WTC11 (cell line): ENCODE data around the gene SLC35A3.

Experiments
- AR ChIP-seq: fragments of 250-450 bp; sonication (Bioruptor Pico); IDR thresholded peaks from 2 replicates; pipeline ENCODE4 v1.9.0; 2021; ENCODE audit warnings: mild to moderate bottlenecking
- CREB1 ChIP-seq: sonication (generic); formaldehyde crosslinking; IDR thresholded peaks from 2 replicates; pipeline ENCODE4 v1.8.0; 2023; ENCODE audit warnings: mild to moderate bottlenecking, missing genetic modification reagents
- E2F4 ChIP-seq: sonication (generic); formaldehyde crosslinking; IDR thresholded peaks from 2 replicates; pipeline ENCODE4 v1.8.1; 2022; ENCODE audit warnings: low read depth, mild to moderate bottlenecking, moderate library complexity, missing genetic modification reagents, borderline replicate concordance
- ETV6 ChIP-seq: sonication (generic); formaldehyde crosslinking; IDR thresholded peaks from 2 replicates; pipeline ENCODE4 v1.8.1; 2022; ENCODE audit warnings: mild to moderate bottlenecking, missing genetic modification reagents
- HMGXB4 ChIP-seq: sonication (generic); formaldehyde crosslinking; IDR thresholded peaks from 2 replicates; pipeline ENCODE4 v1.8.1; 2023; ENCODE audit warnings: mild to moderate bottlenecking, moderate library complexity, missing genetic modification reagents
- IRF1 ChIP-seq: sonication (generic); formaldehyde crosslinking; IDR thresholded peaks from 2 replicates; pipeline ENCODE4 v1.8.0; 2023; ENCODE audit warnings: missing genetic modification reagents
- IRF2 ChIP-seq: sonication (generic); formaldehyde crosslinking; IDR thresholded peaks from 2 replicates; pipeline ENCODE4 v1.8.0; 2022; ENCODE audit warnings: low read depth, missing genetic modification reagents, borderline replicate concordance
- MLX ChIP-seq: sonication (generic); formaldehyde crosslinking; IDR thresholded peaks from 2 replicates; pipeline ENCODE4 v1.8.1; 2023; ENCODE audit warnings: mild to moderate bottlenecking, missing genetic modification reagents, moderate library complexity
- ZNF219 ChIP-seq: sonication (generic); formaldehyde crosslinking; IDR thresholded peaks from 2 replicates; pipeline ENCODE4 v1.8.0; 2023; ENCODE audit warnings: missing genetic modification reagents, mild to moderate bottlenecking, borderline replicate concordance
- ZNF232 ChIP-seq: sonication (generic); formaldehyde crosslinking; IDR thresholded peaks from 2 replicates; pipeline ENCODE4 v1.8.0; 2022; ENCODE audit warnings: mild to moderate bottlenecking, missing genetic modification reagents
- TF ChIP-seq, protein P1 (sequence below): fragments of 200-600 bp; IDR thresholded peaks from 2 replicates; pipeline ENCODE4 v1.8.0; 2022; ENCODE audit warnings: antibody characterized with exemption

DNA sequence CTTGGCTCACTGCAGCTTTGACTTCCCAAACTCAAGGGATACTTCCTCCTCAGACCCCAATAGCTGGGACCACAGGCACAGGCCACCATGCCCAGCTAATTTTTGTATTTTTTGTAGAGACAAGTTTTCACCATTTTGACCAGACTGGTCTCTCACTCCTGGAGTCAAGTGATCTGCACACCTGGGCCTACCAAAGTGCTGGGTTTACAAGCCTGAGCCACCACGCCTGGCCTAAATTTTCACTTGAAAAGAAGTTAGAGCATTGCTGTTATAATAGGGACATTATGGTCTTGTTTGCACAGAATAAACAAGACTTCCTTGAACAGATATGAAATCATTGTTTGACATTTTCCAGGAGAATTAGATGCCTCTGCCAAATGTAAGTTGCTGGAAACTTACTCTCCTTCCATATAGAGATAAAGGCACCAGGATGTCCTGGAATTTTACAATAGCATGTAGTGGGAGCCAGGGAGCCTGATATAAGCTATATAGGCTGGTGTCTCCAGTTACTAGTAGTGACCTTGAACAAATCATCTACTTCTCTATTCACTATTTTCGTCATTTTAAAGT is 16.9 kb downstream of the SLC35A3 start:
- TF ChIP-seq, protein P1, sequence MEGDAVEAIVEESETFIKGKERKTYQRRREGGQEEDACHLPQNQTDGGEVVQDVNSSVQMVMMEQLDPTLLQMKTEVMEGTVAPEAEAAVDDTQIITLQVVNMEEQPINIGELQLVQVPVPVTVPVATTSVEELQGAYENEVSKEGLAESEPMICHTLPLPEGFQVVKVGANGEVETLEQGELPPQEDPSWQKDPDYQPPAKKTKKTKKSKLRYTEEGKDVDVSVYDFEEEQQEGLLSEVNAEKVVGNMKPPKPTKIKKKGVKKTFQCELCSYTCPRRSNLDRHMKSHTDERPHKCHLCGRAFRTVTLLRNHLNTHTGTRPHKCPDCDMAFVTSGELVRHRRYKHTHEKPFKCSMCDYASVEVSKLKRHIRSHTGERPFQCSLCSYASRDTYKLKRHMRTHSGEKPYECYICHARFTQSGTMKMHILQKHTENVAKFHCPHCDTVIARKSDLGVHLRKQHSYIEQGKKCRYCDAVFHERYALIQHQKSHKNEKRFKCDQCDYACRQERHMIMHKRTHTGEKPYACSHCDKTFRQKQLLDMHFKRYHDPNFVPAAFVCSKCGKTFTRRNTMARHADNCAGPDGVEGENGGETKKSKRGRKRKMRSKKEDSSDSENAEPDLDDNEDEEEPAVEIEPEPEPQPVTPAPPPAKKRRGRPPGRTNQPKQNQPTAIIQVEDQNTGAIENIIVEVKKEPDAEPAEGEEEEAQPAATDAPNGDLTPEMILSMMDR, result no peak
- TF ChIP-seq IRF1 (CRISPR knock-in tag) (no peak), IRF2 (CRISPR knock-in tag) (no peak), CREB1 (CRISPR knock-in tag) (no peak), ZNF219 (CRISPR knock-in tag) (no peak), HMGXB4 (no peak), E2F4 (CRISPR knock-in tag) (no peak), ZNF232 (CRISPR knock-in tag) (no peak), ETV6 (CRISPR knock-in tag) (no peak), MLX (CRISPR knock-in tag) (no peak), AR (CRISPR knock-in tag) (no peak)
